Daoy (cell line): ENCODE data around the gene FHIP1A. TPM values are rescaled to one million over a fixed set of nuclear protein-coding genes. Genes with fewer than 3 reads are reported as not detected.
"Not testable (repeated sequence)": the region's sequence is repeated elsewhere in the genome, so short reads cannot be mapped to it uniquely, and the experiment has no call there.

Experiments
- DNase-seq: peaks from one replicate; pipeline ENCODE4 v3.0.0-alpha.2; 2015; ENCODE audit warnings: low read depth
- total RNA-seq: library from RNA; depleted of rRNA; stranded (reverse); fragments of >200 nt; shearing (Covaris generic); gene quantifications from 2 replicates; pipeline ENCODE4 v1.2.3, GENCODE V29; 2014; rRNA removed

Gene FHIP1A
- total RNA-seq, result 1.9 and 2.1 TPM in 2 replicates

GRCh38 chr4:151408630-151409469 is at the start of gene FHIP1A:
TSS of gene FHIP1A (plus strand) at chr4:151409176. CDS start at chr4:151566260, 157,084 bp downstream.
- peak; percentile 84 for DNase-seq

- DNase-seq, result no peak
These were observed 49.4 kb upstream of the FHIP1A start for GRCh38 chr4:151359576-151359975.

DNA sequence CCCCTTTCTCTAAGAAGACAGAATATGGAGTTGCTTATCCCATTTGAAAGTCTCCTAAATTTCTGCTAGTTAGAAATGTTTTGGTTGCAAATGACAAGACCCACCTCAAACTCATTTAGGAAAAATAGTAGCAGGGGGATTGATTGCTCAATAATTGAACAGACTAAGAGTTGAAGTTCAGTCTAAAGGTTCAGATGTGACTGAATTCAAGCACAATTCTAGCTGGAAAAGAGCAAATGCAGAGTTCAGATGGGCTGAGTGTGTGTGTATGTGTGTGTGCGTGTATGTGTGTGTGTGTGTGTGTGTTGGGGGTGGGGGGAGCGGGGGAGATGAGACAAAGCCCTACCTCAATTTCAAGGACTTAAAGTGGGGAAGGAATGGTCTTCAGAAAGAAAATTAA is 47.9 kb upstream of the FHIP1A start:
- DNase-seq, result no peak

DNA sequence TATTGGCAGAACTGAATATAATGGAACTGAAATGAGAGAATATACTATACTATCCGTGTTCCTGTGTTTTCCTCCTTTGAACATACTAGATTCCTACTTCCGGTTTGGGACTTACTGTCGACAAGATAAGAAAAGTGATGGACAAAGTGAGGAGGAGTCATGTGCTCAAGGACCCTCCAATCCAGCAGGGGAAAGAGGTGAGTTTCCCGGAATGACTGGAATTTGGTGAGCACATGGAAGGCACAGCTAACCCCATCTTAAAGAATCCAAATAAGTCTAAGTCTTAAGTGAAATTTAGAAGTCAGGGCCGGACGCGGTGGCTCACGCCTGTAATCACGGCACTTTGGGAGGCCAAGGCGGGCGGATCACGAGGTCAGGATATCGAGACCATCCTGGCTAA is 47.0 kb upstream of the FHIP1A start:
- no peak for DNase-seq

DNA sequence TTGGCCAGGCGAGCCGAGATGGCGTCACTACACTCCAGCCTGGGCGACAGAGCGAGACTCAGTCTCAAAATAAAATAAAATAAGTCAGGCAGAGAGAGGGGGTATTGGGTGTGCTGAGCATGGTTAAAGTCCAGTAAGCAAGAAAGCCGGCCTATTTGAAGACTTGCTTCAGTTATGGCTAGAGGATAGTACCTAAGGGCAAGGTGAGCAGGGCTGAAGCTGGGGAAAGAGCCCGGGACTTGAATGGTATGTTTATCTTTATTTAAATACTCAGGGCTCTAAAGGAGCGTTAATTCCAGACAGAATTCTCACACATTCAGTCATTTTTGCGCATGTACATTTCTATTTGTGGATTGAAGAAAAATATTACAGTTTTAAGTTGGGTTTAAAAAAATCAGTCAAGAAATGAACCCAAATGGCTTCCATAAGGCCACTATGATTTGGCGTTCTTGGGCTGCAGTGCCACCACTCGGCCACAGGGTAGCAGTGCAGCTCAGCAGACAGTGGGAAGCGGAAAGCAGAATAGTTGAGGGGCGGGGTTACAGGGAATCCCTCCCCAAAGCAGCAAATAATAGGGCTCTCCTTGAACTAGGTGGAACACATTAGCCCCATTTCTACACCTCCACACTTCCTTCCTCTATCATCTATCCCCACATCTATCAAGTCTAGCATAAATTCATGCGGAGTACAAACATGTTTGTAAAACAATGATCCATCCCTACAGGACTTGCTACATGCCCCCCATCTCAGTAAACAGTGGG is 46.4 kb upstream of the FHIP1A start:
- peak; percentile 75 for DNase-seq

DNA sequence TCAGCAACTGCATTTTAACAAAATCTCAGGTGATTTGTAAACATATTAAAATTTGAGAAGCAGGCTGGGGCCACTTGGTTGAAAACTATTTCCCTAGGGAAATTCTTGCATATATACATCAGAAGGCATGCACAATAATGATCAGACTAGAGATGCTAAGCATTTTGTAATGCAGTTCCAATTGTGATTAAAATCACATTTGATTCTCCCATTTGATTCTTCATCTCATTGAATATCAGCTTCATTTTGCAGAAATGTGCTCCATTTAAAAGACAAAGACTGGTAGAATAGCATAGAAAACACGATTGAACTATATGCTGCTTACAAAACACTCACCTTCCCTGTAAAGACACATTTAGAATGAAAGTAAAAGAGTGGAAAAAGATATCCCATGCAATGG is 32.4 kb upstream of the FHIP1A start:
- no peak for DNase-seq

DNA sequence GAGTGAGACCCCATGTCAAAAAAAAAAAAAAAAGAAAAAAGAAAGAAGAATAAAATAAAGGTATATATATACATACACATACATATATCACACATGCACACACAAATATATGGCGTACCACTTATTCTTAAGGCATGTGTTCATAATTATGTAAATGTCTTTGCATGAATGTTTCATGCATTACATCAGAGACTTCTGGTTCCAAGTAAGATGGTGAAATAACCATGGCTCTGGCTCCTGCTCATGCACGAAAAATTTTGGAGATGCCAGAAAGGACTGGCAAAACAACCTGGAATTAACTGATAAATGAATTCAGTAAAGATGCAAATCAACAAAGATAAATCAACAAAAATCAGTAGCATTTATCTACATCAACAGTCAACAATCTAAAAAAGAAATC is 19.7 kb upstream of the FHIP1A start:
- DNase-seq, result no peak

- not testable (repeated sequence) for DNase-seq
These were observed 19.2 kb upstream of the FHIP1A start for GRCh38 chr4:151389799-151390198.

DNA sequence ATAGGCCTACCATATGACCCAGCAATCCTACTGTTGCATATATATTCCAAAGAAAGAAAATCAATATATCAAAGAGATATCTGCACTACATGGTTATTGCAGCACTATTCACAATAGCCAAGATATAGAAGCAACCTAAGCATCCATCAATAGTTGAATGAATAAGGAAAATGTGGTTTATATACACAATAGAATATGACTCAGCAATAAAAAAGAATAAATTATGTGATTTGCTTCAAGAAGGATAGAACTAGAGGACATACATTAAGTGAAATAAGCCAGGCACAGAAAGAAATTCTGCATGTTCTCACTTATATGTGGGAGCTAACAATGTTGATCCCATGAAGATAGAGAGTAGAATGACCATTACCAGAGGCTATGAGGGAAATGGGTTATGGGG is 13.1 kb upstream of the FHIP1A start:
- DNase-seq, result no peak

GRCh38 chr4:151400343-151400742 is 8.6 kb upstream of the FHIP1A start:
- no peak for DNase-seq

DNA sequence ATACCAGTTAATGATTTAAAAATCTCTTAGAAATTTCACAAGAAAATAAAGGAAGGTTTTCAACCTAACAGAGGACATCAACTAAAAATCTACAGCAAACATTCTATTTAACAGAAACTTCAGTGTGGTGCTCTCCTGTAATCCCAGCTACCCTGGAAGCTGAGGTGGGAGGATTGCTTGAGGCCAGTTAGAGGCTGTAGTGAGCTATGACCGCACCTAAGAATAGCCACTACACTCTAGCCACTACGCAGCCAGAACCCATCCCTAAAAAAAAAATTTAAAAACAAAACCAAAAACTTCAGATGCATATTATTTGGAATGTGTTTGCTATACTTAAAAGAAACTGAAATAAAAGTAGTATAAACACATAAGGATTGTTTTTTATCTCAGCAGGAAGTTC is 7.2 kb upstream of the FHIP1A start:
- DNase-seq, result no peak

GRCh38 chr4:151402145-151402865 is 6.7 kb upstream of the FHIP1A start:
- DNase-seq, result no peak

DNA sequence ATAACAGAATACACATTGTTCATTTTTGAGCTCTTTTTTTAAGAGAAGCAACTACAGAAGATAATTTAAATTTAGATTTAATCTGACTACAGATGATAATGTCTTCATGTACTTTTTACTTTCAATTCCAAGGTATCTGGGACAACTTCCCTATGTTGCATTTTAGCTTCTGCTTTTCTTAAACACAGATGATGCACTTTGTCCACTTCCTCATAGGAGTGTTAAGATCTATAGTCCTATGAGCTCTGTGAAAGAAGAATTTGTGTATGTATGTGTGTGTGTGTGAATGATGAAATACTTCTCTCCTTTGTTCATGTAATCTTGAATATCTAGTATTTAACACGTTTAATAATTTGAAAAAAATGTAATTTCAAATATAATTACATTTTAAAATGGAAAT is 5.3 kb upstream of the FHIP1A start:
- DNase-seq, result no peak

DNA sequence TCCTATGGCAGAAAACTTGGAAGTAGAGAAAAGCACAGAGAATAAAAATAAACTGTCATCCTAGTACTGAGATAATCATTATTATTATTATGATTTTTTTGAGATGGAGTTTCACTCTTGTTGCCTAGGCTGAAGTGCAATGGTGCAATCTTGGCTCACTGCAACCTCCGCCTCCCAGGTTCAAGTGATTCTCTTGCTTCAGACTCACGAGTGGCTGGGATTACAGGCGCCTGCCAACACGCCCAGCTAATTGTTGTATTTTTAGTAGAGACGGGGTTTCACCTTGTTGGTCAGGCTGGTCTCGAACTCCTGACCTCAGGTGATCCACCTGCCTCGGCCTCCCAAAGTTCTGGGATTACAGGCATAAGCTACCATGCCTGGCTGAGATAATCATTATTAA is 4.2 kb upstream of the FHIP1A start:
- not testable (repeated sequence) for DNase-seq

DNA sequence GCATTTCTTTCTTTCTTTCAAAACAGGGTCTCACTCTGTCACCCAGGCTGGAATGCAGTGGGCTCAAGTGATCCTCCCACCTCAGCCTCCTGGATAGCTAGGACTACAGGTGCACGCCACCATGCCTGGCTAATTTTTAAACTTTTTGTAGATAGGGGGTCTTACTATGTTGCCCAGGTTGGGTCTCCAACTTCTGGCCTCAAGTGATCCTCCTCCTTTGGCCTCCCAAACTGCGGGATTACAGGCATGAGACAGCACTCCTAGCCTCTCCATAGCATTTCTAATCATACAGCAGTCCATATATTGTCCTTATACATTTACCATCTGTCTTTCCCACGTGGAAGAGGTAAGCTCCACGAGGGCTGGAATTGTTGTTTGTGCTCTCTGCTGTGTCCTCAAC is 2.0 kb upstream of the FHIP1A start:
- no peak for DNase-seq

DNA sequence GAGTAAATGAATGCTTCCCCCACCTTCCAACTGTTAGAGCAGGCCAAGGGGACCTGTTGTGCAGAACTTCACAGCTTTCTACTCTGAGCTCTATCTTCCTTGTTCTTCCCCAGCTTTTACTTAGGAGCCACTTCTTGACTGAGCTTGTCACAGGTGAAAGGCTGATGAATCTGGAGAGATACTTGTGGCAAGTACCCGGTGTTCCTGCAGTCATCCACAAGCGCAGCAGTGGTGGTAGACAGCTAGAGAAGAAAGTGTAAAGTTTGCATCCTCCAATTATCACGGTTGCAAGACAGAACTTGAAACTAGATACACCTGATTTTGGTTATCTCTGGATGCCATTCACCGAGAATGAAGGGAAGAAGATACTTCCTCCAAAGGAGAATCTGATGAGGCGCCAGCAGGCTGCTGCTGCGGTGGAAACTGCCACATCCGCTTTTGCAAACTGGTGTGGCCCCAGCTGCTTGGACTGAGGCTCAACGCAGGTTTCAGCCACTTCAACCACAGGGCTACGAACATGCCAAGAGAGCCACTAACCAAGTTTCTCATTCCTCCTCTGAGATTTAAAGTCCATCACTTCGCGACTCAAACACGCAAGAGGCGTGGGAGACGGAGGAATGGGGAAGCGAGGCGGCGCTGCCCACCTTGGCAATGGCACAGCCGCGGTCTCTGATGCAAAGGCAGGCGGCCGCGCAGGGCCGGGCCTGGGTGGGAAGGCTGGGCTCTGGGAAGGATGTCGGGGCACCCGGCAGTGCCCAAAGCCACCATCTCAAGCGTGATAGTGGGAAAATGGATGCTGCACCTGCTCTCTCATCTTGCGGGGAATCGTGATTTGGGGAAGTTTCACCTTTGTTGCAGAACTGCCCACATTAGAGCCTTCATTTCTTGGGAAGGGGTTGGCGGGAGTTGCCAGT is 1.3 kb upstream of the FHIP1A start:
- DNase-seq, result no peak

GRCh38 chr4:151408380-151408629 is 671 bp upstream of the FHIP1A start:
- DNase-seq, result no peak

DNA sequence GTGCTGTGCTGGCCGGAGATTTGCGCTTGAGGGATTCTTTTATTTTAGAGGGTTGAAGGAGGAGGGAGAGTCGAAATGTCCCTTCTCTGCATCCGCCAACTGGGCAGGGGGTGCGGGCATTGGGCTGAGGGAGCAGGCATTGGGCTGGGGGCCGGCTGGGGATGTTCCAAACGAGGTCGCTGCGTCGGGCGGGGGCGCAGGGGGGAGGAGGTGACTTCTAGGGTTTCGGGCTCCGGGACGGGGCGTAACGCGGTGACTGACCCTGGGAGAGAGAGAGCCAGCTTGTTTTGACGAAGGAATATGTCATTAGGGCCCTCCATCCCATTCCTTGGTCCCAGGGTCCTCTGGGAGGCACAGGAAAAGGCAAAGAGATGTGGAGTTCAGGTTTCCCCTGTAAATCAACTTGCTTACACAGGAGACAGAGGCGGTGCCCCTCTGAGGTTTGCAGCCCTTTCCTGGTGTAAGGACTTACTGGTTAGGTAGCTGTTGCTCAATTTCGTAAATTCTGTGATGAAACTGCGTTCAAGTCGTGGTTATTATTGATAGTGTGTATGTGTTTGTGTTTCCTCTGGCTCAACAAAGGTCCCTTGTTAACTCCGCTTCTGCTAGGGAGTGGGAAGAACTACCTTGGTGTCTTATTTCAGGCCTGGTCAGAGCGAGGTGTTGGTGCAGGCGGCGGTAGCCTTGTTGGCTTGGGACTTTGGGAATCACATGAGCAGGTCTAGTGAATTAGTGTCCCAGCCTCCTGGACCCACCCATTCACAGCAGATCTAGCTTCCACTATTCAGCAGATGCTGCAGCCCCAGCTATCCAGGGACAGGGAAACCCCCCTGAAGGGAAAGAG is 716 bp downstream of the FHIP1A start:
- DNase-seq, result peak; percentile 8

- peak; percentile 39 for DNase-seq
These were observed 7.0 kb downstream of the FHIP1A start for GRCh38 chr4:151415978-151416377.

DNA sequence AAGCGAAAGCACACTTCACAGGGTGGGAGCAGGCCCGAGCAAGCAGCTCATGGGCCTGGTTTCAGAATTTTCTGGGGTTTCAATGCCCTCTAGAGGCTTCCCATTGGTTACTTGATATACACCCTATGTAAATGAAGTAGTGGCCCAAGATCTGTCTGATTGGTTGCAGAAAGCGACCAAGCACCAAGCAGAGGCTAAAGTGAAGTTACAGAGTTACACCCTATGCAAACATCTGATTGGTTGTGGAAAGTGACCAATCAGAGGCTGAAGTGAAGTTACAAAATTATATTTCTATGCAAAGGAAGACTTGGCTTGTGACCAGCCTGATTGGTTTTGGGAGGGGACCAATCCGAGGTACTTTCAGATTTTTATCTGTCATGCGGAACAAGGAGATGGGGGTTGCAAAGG is 8.2 kb downstream of the FHIP1A start:
- no peak for DNase-seq
